EL (cell line): ENCODE measurements around the gene SETD4.

Source experiments
- DNase-seq: peaks from one replicate; pipeline ENCODE4 v3.0.0-alpha.2; 2016

Gene SETD4

DNA sequence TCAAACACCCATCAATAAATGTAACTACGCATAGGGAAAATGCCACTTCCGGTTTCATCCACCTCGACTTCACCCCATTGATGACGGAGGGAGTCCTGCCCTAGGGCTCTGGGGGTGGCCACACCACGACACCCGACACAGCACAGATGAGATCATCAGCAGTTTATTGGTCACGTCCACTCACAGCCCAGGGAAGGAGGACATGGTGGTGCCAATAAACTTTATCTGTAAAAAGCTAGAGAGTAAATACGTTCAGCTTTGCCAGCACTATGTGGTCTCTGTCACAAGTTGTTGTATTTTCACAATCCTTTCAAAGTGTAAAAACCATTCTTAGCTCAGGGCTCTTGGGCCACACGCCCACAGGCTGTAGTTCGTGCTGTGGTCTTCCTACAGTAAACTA, 16.3 kb downstream of the SETD4 start:
- DNase-seq: no peak

DNA sequence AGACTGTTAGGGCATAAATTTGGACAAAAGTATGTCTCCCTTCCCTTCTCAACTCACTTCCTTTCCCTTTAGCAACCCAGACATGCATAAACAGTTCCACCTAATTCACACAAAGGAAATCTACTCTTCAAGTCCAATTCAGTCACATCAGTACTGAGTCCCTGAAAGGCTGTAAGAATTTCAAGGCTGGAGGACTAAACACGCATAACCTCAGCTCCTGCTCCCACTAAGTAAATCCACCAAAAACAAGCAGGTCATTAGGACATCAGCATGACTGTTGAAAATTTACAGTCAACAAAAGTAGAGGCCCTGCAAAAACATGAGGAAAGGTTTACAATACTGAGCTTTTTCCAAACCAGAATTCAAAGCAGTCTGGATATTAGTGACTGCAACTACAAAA, 18.4 kb downstream of the SETD4 start:
- no peak for DNase-seq

DNA sequence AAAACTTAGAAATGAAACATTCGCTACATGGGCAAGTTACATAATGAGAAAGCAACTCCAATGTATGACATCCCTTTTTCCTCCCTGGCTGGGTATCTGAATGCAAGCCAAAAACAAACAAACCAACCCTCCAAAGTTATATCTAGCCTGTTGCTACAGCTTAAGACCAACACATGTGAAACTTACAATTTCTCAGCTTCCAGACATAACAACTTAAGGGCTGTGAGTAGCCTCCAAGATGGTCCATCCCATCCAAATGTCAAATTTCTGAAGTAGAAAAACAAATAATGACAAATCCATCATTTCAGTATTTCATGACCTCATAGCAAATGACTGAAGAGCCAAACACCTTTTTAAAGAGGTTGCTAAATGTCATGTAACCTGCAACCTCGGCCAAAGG, 19.9 kb downstream of the SETD4 start:
- no peak for DNase-seq

DNA sequence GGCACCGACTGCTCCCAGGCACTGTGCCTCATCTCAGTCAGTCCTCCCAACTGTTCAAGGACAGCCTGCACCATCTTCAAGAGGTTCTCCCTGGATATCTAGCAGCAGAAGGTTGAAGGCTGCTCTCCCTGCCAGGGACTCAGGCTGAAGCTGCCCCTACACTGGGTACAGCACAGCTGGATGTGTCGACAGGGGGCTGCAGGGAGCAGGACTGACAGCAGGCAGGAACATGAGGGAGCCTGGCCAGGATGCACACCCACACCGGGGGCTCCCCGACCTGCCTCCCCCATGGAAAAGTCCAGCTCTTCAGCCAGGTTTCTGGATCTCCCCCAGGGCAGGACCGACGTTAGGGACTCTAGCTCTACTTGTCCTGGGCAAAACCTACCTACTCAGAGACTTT, 20.5 kb downstream of the SETD4 start:
- no peak for DNase-seq

DNA sequence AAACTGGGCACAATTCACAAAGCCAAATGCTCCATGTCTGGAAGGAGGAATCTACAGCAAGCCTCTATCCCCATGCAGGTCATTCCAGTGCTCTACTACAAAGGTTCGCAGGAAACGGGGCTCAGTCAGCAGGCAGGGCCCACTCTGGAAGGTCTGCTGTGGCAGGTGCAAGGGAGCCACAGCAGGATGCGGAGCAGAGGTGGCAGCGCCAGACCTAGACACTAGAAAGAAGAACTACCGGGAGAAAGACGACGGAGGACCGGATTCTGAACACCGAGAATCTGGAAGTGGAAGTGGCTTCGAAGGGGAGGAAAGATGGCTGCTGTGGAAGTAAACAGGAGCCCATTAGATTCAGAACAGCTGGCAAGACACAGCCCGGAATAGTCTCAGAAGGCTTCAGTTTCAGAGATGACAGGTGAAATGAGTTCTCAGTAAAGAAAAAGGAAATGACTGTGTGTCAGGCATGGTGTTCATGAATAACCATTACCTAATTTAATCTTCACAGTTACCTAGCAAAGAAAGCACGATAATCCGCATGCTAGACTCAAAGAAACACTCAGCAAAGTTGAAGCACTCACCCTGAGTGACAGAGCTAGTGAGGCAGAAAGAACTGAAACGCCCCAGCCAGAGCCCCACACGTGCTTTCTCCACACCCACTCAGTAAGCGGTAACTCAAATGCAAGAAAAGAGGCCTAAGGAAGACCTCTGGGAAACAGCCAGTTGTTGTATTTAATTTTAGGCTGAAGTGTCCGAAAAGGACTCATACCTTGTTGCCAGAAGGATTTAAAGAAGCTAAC, 21.4 kb downstream of the SETD4 start:
- DNase-seq: no peak

DNA sequence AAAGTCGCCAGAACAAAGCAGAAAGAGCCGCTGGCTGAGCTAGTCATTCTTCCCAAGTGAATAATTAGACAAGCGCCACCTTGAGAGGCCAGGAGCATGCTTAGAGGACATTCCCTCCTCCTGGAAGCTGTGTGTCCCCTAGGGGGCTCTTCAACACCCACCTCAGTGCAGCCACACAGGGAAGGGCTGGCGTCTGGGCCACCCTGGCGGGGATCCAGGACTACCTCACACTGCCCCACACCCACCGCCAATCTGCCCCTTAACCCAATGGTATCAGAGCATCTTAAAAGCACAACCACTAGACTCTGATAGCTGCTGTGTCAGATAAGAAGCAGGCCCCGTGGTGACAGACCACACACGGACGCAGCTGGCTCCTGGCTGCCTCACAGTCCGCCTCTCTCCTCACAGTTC, 24.9 kb downstream of the SETD4 start:
- DNase-seq: no peak

DNA sequence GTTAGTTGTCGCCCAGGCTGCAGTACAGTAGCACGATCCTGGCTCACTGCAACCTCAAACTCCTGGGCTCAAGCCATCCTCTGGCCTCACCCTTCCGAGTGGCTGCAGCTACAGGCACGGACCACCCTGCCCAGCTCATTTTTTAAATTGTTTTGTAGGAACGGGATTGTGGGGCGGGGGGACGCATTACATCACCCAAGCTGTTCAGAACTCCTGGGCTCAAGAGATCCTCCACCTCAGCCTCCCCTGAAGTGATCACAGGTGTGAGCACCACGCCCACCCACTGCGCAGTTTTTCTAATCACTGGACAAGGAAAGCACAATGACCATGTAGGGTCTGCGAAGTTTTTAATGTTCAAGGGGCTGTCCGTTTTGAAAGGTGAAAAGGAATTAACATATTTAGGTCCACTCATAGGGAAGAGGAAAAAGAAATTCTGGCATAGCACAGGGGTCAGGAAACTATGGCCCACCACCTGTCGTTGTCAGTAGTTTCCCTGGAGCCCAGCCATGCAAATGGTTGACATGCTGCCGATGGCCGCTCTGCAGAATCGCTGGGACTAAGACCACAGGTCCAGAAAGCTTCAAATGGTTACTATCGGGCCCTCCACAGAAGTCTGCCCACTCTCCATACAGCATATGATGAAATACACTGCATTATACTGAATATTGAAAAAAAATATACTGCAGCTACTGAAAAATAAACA, 26.0 kb downstream of the SETD4 start:
- DNase-seq: no peak

DNA sequence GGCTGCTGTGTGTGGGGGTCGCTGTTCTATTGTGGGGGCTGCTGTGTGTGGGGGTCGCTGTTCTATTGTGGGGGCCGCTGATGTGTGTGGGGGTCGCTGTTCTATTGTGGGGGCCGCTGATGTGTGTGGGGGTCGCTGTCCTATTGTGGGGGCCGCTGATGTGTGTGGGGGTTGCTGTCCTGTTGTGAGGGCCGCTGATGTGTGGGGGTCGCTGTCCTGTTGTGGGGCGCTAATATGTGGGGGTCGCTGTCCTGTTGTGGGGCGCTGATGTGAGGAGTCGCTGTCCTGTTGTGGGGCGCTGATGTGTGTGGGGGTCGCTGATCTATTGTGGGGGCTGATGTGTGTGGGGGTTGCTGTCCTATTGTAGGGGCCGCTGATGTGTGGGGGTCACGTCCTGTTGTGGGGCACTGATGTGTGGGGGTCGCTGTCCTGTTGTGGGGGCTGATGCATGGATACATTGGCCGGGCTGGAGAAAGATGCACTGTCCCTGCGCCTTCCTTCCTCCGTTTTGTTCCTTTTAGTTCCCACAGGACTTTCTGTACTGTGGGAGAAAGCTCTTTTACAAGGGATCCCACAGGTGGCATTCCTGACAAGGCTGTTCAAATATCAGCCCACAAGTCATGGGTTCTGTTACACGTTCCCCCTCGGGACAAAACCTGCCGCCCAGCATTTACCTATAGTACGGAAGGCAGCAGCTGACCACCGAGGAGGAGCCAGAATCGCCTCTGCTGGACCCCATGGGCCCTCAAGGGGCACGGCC, 27.5 kb downstream of the SETD4 start:
- no peak for DNase-seq

DNA sequence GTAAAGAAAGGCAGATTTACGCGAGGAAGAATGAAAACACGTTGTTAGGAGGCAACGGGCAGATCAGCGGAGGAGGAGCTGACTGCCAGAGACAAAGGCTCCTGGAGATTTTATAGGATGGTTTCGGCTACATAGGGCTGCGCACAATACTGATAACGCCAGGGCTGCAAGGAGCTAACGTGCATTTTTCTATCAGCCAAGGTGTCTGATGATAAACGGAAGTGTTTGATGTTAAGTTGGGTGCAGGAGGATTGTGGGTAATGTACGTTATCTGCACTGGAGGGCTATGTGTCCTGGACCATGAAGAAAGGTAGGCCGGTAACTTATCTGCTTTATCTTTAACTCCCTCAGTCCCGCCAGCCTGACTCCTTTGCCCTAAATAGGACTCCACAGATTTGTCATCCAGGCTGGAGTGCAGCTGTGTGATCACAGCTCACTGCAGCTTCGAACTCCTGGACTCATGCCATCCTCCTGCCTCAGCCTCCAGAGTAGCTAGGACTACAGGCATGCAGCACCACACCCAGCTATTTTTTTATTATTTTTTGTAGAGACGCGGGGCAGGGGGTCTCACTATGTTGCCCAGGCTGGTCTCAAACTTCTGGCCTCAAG, 29.6 kb downstream of the SETD4 start:
- DNase-seq: peak; percentile 25

DNA sequence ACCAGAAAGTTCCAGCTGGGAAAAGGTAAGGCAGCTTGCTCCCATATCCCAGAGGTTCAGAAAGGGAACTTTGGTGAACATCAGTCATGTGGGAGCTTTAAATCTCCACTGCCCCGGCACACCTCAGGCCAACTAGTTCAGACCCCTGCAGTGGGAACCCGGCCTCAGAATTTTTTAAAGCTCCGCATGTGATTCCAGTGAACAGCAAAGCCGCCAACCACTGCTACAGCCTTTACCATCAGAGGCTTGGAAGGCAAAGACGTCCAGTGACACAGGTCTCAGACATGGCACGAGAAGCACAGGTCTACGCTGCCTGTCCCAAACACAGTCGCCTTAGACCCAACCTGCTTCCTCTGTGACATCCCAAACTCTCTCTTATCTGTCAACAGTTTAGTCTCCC, 31.0 kb downstream of the SETD4 start:
- DNase-seq: no peak

DNA sequence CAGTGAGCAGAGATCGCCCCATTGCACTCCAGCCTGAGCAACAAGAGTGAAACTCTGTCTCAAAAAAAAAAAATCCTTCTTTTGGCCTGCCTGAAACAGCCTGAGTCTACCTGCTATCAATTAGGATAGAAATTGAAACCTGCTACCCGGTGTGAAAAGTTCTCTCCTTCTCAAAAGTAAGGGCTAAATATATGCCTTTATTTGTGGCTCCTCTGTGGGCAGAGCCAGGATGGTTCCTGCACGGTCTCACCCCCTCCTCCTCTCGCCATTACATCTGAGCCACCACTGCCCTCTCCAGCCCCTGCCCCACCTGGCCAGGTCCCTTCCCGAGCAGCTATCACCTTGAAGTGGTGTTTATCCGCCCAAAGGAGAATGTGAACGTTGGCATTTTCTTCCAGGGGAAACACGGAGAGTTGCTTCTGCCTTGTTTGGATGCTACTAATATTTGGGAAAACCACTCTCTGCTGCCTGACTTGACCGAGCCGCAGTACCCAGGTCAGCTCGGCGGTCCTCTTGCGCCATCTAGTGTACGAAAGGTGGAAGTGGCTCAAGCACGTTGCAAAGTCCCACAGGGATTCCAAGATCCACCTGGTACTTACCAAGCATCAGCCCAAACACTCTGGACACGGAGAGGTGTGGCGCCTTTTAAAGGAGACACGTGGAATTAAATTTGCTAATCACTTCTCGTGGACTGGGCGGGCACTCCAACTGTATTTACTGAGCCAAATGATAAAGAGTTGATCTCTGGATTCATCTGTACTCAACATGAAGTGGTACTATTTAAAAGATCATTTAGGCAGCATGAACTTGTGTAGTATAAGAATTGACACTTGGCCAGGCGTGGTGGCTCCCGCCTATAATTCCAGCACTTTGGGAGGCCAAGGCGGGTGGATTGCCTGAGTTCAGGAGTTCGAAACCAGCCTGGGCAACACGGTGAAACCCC, 31.9 kb downstream of the SETD4 start:
- peak; percentile 74 for DNase-seq

DNA sequence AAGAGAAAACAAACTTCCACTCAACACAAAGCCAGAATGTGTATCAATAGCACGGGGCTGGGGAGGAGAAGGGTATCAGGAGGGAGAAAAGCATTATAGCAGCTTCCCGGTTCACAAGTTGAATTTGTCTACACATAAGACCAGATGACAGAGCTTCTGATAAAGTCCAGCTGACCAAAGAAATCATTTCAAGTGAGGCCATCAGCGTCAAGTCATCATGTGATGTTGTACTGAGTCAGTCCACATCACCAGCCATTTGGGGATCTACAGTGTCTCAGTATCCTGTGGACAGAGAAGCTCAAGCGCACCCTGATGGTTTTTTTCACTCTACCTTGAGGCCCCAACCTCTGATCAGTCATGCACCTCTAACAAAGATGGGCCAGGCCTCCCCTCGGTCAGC, 33.0 kb downstream of the SETD4 start:
- DNase-seq: peak; percentile 15

DNA sequence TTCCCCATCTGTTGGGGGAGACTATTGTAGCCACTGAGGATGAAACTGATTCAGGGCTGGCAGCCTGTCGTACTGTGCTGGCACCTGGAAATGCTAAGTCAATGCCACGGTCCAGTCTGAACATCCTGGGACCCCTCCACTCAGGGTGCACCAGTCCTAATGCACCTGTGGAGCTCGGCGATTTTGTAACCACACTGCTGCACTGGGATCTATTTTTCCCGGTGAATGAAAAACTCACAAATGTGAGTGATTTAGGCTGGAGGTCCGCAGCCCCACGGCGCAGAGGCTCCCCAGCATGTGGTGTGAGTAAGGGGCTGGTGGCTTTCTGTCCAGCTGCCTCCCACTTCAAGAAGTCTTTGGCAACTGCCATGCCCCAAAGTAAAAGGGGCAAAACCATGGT, 35.5 kb downstream of the SETD4 start:
- no peak for DNase-seq

DNA sequence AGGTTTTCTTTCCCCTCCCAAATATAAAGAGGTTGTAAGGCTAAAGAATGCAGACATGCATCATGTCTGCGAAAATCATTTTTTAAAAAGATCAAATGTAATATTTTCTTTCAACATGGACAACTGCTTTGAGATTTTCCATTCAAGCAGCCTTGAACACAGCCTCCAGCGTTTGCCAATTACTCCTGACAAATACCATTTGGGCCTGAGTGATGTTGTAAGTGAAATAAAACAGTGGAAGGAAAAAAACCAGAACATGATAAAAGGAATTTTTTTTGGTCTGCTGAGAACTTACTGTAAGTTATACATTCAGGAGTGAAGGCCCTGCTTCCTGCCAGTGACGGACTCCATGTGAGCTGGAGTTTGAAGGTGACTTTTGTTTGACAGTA, 37.2 kb downstream of the SETD4 start:
- no peak for DNase-seq

DNA sequence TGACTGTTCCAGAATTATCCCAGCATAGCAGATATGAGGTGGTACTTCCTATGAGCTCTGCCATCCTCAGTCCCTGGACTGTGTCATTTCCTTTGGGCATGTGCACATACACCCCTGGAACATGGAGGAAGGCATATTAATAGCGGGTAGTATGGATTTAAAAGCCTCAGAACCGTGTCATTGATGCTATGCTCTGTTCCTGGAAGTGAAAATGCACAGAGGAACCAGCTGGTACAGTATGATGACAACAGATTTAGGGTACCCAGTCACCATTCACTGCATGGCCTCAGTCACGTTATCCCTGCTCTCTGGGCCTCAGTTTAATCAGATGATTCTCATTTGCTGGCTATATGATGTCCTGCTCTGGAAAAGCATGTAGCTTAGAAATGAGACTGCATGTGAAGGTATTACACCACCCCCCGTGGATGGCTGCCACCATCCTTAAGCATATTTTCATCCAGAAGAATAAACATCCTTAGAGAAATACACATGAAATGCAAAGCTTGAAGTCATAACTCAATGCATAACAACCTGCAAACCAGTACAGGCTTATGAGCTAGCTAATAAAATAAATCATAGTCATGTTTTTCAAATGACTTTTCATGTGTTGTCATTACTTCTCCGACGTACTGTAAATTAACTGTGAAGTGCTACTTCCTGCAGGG, 37.8 kb downstream of the SETD4 start:
- DNase-seq: no peak

DNA sequence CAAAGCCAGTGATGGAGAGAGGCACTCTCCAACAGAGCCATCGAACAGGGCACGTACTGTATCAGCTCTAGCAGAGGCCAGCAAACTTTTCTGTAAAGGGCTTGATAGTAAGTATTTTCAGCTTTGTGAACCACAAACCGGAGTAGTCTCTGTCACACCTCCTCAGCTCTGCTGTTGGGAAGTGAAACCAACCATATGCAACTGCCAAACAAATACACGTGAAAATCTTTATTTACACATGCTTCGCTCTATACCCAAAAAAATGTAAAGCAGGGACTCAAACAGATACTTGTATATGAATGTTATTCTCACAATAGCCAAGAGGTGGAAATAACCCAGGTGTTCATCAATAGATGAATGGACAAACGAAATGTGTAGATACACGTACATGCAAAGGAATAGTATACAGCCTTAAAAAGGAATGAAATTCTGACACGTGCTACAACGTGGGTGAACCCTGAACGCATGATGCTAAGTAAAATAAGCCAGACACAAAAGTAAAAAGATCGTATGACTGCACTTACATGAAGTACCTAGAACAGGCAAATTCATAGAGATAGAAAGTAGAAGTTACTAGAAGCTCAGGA, 39.0 kb downstream of the SETD4 start:
- no peak for DNase-seq

DNA sequence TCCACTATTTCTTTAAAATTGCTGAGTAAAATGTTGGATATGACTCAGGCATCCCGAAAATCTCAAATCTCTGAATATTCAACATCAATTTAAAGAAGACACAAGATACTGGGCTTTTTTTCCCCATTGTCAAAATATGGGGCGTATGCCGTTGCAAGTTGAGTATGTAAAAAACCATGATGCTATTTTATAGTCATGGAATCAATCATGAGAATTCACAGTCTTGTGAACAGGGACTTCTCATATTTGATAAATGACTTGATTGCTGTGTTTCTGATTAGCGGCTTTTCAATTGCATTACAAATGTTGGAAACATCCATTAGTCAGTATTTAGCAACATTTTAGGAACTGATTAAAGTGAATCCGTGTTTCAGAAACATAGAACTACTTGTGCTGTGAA, 45.3 kb downstream of the SETD4 start:
- no peak for DNase-seq

DNA sequence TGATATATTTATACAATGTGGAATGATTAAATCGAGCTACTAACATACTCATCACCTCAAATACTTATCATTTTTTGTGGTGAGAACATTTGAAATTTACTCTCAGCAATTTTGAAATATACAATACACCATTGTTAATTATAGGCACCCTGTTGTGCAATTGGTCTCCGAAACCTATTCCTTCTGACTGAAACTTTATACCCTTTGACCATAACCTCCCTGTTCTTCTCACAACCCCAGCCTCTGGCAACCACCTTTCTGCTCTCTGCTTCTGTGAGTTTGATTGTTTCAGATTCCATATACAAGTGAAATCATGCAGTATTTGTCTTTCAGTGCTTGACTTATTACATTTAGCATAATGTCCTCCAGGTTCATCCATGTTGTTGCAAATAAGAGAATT, 49.5 kb downstream of the SETD4 start:
- DNase-seq: no peak

DNA sequence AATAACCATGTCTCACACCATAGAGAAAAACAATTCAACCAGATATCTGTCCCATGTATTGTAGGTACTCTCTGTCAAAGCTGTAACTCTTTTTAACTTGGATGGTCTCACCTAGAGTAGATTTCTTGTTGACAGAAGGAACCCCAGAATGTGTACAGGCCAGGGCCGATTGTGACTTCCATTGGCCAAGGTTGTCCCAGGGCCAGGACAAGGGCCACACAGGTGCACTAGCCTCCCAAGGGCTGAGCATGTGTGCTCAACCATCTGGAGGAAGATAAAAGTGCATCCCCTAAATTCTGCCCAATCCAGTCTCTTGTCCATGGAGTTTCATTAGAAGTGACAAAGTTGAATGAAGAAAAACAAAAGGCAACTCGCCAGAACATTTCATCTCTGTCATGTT, 51.8 kb downstream of the SETD4 start:
- DNase-seq: no peak

DNA sequence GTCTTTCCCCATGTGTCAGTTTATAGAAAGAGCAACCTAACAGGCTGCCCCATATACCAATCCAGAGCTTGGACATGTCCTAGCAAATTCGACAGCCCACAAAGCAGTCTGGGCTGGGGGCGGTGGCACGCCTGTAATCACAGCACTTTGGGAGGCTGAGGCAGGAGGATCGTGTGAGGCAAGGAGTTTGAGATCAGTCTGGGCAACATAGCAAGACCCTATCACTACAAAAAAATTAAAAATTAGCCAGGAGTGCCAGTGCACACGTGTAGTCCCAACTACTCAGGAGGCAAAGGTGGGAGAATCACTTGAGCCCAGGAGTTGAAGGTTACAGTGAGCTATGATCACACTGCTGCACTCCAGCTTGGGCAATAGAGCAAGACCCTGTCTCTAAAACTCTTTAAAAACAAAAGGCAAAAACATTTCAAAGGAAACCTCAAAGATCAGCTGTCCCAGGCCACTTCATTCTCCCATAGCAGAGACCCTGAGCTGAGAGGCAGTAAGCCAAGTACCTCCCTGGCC, 54.4 kb downstream of the SETD4 start:
- DNase-seq: no peak

DNA sequence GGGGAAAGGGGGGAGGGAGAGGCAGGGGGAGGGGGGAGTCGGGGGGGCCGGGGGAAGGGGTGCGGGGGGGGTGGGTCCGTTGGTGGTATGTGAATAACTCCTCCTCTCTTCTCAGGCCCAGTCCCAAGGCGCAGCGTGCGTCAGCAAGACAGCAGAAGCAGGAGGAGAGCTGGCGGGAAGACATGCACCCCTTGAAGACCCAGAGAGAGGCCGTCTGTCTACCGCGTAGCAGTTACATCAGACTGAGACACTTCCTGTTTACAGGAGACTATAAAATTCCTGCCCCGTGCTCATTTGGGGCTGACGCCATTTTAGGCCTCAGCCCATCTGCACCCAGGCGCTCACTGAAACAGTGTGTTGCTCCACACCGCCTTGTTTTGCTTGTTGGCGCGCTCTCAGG, 55.3 kb downstream of the SETD4 start:
- DNase-seq: no peak
